Fibroblast of skin of right quadriceps (primary cell): ENCODE results near the gene IRS2.

ENCODE experiments used
- DNase-seq: peaks from one replicate; pipeline ENCODE4 v3.0.0-alpha.2; 2013

IRS2 gene

DNA sequence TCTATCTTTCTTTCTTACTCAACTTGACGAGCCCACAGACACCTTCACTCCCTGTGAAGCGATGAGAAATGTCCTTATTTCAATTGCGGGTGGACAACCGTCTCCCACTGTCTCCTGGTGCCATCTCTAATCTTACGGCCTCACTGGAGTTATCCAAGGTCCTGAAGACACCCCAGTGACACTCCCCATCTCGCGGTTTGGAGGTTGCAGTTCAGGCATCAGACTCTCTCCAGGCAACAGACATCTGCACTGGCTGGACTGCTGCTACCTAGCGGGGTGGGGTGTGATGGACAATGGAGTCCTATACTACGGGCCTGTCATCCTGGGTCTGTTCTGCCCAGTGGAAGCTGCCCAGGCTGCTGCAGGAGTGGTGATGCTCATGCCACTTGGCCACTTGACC, 18.3 kb upstream of the IRS2 start:
- no peak for DNase-seq

DNA sequence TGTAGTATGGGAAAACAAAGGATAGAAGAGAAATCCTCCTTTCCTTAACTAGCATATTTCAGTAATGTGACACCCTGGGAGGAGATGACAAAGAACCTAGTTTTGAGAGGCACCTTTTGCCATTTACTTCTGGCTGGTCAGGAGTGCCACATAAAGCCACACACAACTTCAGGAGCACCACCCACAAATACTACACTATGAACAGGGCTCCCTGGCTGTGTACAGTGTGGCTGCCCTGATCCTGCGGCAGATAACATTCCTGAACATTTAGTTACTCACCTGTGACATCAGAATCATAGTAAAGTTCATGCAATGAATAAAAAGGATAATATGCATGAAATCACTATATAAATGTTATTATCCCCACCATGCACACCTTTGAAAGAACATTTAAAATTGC, 17.4 kb upstream of the IRS2 start:
- DNase-seq, result no peak

DNA sequence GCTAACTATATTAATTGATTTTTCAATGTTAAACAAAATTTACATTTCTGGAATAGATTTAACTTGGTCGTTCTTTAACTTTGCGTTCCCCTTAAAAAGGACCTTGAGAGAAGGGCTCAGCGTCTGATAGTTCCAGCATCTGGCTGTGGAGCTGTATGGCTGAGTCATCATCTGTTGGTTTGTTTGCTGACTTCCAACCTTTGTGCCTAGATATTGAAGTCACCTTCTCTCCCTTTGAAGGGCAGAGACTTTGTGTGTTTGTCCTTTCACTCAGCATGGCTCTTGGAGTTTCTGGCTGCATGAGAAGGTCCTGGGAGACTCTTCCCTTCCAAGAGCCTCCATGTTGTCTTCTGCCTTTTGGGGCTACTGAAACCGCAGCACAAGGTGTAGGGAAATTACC, 16.6 kb upstream of the IRS2 start:
- DNase-seq, result no peak

DNA sequence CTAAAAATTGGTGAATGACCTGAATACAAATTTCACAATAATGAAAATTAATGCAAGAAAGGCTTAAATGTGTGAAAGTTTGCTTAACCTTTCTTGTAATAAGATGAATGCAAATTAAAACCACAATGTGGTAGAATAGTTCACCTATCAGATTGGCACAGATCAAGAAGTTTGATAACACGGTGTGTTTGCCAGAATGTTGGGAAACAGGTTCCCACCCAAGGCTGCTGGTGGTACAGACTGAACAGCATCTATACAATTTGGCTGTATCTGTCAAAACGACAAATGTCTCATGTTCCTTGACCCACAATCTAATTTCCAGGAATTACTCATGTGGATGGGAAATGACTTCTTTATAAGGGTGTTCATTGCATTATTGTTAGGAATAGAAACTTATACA, 8.6 kb upstream of the IRS2 start:
- DNase-seq, result no peak

DNA sequence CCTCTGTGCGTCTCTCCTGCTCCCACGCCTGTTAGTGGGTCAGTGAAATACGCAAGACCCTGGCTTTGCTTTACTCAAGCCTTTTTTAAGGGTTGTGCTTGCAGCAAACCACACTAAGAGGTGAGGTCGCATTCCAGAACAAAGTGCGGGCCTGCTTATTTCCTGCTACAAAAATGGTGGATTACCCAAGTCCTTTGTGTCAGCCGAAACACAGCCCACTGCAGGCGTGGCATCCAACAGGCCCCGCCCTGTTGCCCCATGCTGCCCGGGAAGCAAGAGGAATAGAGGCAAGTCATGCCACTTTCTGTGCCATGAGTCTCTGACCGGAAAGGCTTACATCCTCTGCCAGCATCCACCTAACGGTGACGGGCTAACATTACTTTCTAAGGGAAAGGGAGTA, 7.7 kb upstream of the IRS2 start:
- DNase-seq, result no peak

DNA sequence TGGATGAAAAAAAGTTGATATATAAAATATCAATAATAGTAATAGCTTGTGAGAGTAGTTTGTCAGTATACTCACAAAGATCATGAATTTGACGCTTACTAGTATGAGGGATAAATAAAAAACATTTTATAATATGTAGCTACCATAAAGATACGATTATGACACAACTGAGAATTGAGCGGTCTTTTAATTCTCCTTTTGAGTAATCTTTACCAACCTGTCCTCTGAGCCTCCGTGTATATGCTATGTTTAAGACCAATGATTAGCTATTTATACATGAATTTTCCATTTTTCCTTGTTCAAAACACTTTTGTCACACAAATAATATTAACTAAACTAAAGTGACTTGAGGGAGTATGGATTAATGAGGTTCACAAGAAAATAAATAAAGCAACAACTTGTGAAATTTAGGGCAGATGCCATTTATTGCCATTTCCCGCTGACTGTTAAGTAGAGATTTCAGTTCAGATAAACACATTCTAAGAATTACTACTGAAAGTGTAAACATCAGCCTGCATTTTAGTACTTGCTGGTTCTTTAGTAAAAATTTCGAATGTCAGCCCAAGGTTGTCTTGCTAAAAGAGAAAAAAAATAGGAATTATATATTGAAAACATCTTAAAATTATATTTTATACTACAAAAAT, 6.2 kb upstream of the IRS2 start:
- DNase-seq, result no peak

DNA sequence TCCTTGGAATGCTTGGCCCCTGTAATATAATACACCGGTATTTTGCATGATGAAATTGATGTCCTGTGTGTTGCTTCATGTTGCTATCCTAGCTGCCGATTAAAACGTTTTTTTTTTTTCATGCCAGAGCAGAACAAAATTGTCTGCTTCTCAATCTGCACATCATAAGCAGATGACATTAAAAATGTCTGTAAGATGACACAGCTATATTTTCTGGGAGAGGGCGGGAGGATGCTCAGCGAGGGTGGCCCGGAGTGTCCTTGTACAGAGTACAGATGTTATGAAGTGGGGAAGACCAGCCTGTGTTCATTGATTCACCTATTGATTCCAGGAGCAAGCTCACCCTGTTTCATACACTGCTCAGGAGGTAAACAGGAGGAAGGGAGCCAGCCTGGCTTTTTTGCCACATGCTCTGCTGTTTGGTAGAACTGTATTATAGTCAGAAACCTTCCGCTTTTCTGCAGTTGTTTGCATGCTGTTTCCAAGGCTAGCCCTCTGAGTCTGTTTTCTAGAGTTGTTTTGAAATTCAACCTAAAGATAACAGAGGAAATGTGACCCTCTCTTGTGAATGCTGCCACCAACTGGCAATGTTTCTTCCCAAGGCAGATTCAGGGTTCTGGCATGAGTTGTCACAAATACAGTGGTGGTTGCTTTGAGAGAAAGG, 4.7 kb upstream of the IRS2 start:
- peak; percentile 52 for DNase-seq

DNA sequence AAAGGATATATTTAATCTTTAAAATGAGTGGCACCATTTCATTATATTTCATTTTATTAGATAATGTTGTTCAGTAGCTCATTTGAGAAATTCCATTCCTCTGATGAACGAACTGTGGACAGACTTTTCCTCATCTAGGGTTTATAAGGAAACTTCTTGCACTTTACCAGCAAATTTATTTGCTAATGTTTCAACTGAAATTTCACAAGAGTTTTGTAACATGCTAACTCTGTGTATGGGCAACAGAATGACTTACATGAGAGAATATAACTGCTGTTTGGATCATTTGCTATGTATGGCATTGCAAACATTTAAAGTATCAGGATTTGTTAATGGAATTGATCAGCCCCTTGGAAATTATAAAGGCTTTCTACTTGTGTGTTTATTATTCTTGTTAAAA, 3.7 kb upstream of the IRS2 start:
- DNase-seq, result peak; percentile 56

DNA sequence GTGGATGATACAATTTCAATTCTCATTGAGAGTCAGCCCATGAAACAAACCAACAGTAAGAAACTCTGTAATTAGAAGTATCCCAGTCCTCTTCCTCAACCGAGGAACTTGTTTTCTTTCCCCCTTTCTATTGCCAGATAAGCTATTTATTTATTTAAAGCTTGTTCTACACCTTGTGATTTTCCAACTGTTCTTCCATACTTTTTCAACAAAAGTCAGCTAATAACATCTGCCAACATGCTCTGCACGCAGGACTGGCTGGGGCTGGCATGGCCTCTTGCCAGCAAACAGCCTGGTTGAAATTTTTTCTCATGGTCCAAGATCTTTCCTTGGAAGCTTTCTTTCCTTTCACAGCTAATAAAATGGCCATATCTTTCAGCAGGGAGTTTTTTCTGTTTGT, 2.9 kb upstream of the IRS2 start:
- no peak for DNase-seq

DNA sequence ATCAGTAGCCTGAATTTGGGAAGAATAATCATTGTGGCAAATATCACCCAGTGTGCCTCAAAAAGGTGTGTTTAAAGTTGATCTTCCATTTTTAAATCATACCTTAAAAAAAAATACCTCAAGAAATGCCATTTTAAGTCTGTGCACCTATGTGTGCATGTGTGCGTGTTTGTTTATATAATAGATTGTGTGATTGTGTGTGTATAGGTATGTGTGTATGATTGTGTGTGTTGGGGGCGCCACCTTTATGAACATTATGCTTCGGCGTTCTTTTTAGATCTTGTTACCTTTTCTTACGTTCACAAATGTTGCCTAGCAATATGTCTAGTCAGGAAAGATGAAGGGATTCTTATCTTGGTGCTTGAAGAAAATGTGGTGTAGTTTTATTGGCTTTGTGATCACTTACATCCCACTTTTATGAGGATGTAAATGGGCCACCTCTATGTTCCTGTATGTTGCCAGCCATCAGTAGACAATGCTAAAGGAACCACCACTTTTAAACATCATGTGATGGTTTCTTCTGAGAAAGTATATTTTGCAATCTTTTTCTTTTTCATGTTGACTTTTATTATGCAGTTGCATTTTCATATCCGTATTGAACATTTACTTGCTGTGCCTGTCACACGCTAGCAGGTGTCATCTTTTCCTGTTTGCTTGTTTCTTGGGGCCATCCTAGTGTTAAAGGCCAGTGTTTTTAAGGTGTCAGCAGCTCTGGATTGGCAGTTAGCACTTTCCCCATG, 2.2 kb upstream of the IRS2 start:
- DNase-seq, result no peak

DNA sequence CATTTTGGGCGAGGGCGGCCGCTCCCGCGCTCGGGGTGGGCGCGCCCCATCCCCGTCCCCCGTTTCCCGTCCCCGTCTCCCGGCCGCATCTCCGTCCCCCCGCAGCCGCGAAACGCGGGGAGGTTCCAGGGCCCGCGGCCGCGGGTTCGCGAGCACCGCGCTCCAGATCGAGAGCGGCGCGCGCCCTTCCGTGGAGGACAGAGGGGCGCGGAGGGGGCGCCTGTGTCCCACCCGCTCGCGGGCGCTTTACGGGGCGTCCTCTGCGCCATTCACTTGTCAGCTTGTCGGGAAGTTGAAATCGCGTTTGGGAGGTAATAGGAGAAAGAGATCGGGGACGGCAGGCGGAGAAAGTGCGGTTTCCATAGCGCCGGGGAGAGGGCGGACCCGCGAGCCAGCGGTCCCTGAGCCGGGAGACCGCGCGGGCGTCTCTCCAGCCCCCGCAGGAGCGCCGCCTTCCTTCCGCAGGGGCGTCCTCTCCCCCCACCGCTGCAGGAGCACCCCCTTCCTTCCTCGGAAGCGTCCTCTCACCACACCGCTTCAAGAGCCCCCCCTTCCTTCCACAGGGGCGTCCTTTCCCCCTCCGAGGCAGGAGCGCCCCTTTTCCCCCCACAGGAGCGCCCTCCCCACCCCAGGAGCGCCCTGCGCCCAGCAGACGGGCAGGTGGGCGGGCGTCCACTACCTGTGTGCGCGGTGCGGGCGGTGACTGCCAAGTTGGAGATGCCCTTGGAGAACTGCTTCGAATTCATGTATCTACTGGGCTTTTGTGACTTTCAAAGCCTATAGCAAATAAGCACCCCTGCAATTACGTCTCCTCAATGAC, 962 bp upstream of the IRS2 start:
- DNase-seq, result peak; percentile 57

DNA sequence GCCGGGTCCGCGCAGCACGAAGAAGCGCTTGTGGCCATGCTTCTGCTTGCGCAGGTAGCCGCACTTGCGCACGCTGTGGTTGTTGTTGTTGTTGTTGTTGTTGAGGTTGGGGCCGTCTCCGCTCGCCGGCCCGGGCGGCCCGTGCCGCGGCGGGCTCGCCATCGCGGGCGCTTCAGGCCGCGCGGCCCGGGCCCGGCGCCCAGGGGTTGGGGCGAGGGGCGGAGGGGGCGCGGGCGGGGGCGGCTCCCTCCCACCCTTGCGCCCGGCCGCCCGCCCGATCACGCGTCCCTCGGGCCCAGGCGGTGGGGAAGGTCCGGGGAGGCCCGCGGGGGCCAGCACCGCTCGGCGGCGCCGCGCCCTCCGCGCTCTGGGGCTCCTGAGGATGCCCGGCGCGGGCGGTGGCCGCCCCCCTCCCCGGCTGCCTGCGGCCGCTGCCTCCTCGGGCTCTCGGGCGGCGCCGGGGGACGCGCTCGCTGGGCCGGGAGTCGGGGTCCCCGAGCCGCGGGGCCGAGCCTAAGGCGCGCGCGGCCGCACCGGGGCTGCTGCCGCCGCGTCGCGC, 412 bp downstream of the IRS2 start:
- DNase-seq, result no peak

DNA sequence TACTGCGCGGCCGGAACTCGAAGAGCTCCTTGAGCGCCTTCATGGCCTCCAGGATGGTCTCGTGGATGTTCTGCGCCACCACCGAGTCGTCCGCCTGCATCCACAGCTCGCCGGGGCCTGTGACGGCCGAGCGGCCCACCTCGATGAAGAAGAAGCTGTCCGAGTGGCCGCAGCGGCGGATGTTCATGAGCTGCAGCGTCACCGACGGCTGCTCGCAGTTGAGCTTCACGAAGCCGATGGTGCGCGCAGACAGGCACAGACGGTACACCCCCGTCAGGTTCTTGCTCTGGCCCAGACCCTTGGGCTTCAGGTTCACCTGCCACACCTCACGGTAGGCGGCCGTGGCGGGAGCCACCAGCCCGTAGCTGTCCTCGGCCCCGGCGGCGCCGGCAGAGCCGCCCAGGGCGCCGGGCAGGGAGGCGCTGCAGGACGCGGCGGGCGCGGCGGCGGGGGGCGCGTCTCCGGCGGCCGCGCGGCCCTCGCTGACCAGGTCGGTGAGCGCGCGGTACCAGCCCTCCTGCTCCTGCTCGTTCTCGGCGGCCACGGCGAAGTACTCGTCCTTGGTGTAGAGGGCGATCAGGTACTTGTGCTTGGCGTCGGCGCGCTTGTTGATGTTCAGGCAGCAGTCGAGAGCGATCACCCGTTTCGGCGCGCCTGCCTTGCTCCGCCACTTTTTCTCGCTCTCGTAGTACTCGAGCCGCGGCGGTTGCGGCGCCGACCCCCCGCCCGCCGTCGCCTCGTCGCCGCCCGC, 1.1 kb downstream of the IRS2 start:
- DNase-seq, result peak; percentile 60

DNA sequence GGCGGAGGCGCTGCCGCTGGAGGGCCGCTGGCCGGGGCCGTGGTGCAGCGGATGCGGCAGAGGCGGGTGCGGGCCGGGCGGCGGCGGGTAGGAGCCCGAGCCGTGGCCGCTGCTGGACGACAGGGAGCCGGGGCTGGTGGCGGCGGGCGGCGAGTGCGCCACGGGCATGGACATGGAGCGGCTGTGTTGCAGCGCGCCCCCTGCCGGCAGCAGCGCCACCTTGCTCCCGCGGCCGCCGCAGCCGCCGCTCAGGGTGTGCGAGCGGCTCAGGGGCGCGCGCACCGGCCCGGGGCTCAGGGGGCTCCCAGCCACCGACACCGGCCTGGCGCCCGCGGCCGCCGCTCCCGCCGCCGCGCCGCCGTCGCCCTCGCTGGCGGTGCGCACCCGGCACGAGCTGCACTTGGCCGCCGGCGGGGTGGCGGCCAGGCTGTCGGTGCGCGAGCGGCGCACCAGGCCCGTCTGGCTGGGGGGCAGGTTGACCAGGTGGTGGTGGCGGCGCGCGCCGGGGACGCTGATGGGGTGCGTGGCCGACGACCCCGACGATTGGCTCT, 1.7 kb downstream of the IRS2 start:
- DNase-seq, result peak; percentile 74

DNA sequence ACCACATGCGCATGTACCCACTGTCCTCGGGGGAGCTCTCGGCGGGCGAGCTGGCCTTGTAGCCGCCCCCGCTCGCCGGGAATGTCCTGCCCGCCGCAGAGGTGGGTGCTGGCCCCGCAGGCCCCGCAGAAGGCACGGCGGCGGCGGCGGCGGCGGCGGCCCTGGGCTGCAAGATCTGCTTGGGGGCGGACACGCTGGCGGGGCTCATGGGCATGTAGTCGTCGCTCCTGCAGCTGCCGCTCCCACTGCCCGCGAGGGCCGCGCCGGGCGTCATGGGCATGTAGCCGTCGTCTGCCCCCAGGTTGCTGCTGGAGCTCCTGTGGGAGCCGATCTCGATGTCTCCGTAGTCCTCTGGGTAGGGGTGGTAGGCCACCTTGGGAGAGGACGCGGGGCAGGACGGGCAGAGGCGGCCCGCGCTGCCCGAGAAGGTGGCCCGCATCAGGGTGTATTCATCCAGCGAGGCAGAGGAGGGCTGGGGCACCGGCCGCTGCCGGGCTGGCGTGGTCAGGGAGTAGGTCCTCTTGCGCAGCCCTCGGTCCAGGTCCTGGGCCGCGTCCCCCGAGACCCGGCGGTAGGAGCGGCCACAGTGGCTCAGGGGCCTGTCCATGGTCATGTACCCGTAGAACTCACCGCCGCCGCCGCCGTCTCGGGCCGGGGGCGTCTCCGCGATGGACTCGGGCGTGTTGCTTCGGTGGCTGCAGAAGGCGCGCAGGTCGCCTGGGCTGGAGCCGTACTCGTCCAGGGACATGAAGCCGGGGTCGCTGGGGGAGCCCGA, 2.4 kb downstream of the IRS2 start:
- no peak for DNase-seq

DNA sequence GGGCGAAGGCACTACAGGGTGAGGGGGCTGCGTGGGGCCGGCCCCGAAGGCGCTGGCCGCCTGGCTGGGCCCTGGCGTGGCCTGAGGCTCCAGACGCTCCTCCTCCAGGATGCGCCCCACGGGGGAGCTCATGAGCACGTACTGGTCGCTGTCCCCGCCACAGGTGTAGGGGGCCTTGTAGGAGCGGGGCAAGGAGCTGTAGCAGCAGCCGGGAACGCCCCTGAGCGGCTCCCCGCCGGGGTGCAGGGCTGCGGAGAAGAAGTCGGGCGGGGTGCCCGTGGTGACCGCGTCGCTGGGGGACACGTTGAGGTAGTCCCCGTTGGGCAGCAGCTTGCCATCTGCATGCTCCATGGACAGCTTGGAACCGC, 3.0 kb downstream of the IRS2 start:
- no peak for DNase-seq

DNA sequence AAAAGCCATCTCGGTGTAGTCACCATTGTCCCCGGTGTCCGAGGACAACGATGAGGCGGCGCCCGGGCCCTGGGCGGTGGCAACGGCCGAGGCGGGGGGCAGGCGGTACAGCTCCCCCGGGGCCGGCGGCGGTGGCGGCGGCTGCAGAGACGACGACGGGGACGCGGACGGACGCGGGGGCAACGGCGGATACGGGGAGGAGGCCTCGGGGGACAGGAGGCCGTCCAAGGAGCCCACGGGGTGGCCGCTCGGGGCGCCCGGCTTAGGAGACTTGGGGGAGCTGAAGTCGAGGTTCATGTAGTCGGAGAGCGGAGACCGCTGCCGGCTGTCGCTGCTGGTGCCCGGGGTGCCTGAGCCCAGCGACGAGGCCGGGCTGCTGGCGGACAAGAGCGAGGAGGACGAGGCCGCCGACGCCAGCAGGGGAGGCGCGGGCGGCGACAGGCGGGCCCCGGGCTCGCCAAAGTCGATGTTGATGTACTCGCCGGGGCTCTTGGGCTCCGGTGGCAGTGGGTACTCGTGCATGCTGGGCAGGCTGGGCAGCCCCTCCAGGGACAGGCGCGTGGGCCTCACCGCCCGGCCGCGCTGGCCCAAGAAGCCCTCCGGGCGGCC, 3.5 kb downstream of the IRS2 start:
- DNase-seq, result no peak

DNA sequence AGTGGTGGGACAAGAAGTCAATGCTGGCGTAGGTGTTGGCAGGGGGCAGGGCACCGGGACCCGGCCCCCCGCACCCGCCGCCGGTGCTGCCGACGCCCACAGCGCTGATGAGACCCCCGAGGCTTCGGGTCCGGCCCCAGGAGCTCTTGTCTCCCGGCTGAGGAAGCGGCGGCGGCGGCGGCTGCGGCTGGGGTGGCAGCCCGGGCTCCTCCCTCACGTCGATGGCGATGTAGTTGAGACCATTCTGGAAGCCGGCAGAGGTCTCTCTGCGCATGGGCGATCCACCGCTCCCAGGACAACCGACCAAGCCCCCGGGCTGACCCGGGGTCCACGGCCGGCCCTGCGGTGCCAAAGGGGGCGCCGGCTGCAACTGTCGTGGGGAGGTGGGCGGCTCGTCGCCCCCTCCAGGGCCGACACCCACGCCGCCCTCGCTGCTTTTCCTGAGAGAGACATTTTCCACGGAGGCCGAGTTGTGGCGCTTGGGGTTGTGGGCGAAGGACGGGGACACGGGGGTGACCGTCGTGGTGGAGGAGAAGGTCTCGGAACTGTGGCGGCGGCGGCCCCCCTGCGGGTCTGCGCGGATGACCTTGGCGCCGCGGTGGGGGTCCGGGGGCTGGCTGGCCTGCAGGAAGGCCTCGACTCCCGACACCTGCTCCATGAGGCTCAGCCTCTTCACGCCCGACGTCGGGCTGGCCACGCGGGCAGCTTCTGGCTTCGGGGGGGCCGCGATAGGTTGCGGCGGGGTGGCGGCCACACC, 4.1 kb downstream of the IRS2 start:
- DNase-seq, result no peak

DNA sequence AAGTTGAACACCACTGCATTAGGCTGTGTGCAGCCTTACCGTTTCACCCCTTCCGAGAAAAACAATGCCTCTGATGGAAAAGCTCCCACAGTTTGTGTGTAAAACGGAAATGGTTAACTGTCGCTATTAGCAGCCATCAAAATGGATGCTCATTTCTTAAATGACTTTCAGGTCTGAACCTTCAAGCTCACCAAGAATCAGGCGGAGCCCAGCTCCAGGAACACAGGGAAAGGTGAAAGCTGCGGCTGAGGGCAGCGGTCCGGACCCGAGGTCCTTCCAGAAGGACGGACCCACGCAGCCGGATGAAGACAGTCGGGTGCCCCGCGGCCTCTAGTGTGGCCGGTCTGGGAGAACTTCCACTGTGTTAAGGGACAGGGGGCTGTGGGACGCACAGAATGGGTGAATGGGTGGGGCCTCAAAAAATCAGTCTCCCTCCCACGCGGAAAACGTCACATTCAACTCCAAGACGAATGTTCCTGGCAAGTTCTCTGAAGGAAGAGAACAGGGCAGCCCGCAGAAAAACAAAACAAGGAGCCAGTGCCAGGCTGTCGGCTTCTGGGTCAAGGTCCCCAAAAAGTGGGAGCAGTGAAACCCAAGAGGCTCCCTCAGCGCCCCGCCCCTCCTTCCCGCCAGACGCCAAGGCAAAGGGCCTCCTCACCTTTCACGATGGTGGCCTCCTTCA, 4.9 kb downstream of the IRS2 start:
- DNase-seq, result no peak
